ENCODE measurements around the gene ATG9A. TPM values are rescaled to one million over a fixed set of nuclear protein-coding genes. Genes with fewer than 3 reads are reported as not detected.
"Not testable (repeated sequence)": the region's sequence is repeated elsewhere in the genome, so short reads cannot be mapped to it uniquely, and the experiment has no call there.

Gene ATG9A
- polyA plus RNA-seq, 4 donors = 8.1 to 44.1 (median 23.5) TPM

- WGBS, 3 donors = 61 to 66% (median 64%) methylated on average over 17 of the region's 17 CpGs
- FAIRE-seq = no peak
- Histone ChIP-seq H3K27me3 (ENCODE audit: control insufficient read depth in 3 of 3, insufficient read depth in 3 of 3, low read length in 3 of 3) (no peaks in the 10 kb centered on the region), H3K9me3 (ENCODE audit: control insufficient read depth in 2 of 2, insufficient read depth in 1 of 2, low read depth in 1 of 2, low read length in 1 of 2) (no peaks in the 10 kb centered on the region), H3K4me1 (ENCODE audit: control insufficient read depth in 3 of 3, insufficient read depth in 2 of 3, low read depth in 1 of 3, low read length in 2 of 3) (peaks cover 0 to 18% (median 0%) of the 10 kb centered on the region in 3 donors), H3K4me3 (ENCODE audit: low read depth in 1 of 3, low read length in 3 of 3) (peak overlapping the region in 1 of 3 donors; percentile 75), H3K27ac (ENCODE audit: low read depth in 1 of 3, low read length in 2 of 3) (peak overlapping the region in 2 of 3 donors; percentile 71 to 100), H3K36me3 (ENCODE audit: control insufficient read depth in 3 of 3, insufficient read depth in 2 of 3, low read depth in 1 of 3, low read length in 3 of 3) (peaks cover 5 to 52% (median 9%) of the 10 kb centered on the region in 3 donors)
- no peak for DNase-seq
These were observed 21.3 kb downstream of the ATG9A start for GRCh38 chr2:219207884-219208740.

- 15 to 17% (median 15%) methylated on average over 17 to 22 of the region's 22 CpGs for WGBS, 3 donors
- H3K27ac ChIP-seq (ENCODE audit: low read depth in 1 of 3, low read length in 2 of 3) = peak overlapping the region in 2 of 3 donors; percentile 94 to 100
- FAIRE-seq = no peak
These were observed 22.1 kb downstream of the ATG9A start for GRCh38 chr2:219207134-219207883.

GRCh38 chr2:219206328-219207133 is 22.9 kb downstream of the ATG9A start, which contains the start of gene ZFAND2B:
Gene ZFAND2B, plus strand, starts transcription at chr2:219206782. Its CDS starts 206 bp downstream, at chr2:219206988.
- Histone ChIP-seq H3K9me3 (ENCODE audit: control insufficient read depth in 2 of 2, insufficient read depth in 1 of 2, low read depth in 1 of 2, low read length in 1 of 2) (no peaks in the 10 kb centered on the region), H3K27ac (ENCODE audit: low read depth in 1 of 3, low read length in 2 of 3) (peak within 1 kb of the TSS; percentile 88 to 100 (median 99)), H3K4me3 (ENCODE audit: low read depth in 1 of 3, low read length in 3 of 3) (peak within 1 kb of the TSS; percentile 63 to 93 (median 67)), H3K36me3 (ENCODE audit: control insufficient read depth in 3 of 3, insufficient read depth in 2 of 3, low read depth in 1 of 3, low read length in 3 of 3) (peaks cover 5 to 40% (median 9%) of the 10 kb centered on the region in 3 donors), H3K4me1 (ENCODE audit: control insufficient read depth in 3 of 3, insufficient read depth in 2 of 3, low read depth in 1 of 3, low read length in 2 of 3) (peaks cover 0 to 18% (median 0%) of the 10 kb centered on the region in 3 donors), H3K27me3 (ENCODE audit: control insufficient read depth in 3 of 3, insufficient read depth in 3 of 3, low read length in 3 of 3) (no peaks in the 10 kb centered on the region)
- no peak for FAIRE-seq
- peak; percentile 96 to 98 for DNase-seq
- WGBS, 3 donors = 0 to 1% (median 1%) methylated on average over 42 to 76 of the region's 76 CpGs

More at GRCh38 chr2:219207134-219207883, 22.1 kb downstream of the ATG9A start:
- Histone ChIP-seq H3K4me1 (ENCODE audit: control insufficient read depth in 3 of 3, insufficient read depth in 2 of 3, low read depth in 1 of 3, low read length in 2 of 3) (peaks cover 0 to 18% (median 0%) of the 10 kb centered on the region in 3 donors), H3K4me3 (ENCODE audit: low read depth in 1 of 3, low read length in 3 of 3) (peak overlapping the region; percentile 63 to 75 (median 67)), H3K9me3 (ENCODE audit: control insufficient read depth in 2 of 2, insufficient read depth in 1 of 2, low read depth in 1 of 2, low read length in 1 of 2) (no peaks in the 10 kb centered on the region), H3K27me3 (ENCODE audit: control insufficient read depth in 3 of 3, insufficient read depth in 3 of 3, low read length in 3 of 3) (no peaks in the 10 kb centered on the region), H3K36me3 (ENCODE audit: control insufficient read depth in 3 of 3, insufficient read depth in 2 of 3, low read depth in 1 of 3, low read length in 3 of 3) (peaks cover 5 to 44% (median 9%) of the 10 kb centered on the region in 3 donors)
- DNase-seq = no peak

- FAIRE-seq = no peak
- no peaks in the 10 kb centered on the region for H3K9me3 ChIP-seq (ENCODE audit: control insufficient read depth in 2 of 2, insufficient read depth in 1 of 2, low read depth in 1 of 2, low read length in 1 of 2)
- no peak for DNase-seq
- WGBS, 3 donors = 9 to 14% (median 14%) methylated on average over 7 of the region's 7 CpGs
- H3K27me3 ChIP-seq (ENCODE audit: control insufficient read depth in 3 of 3, insufficient read depth in 3 of 3, low read length in 3 of 3) = no peaks in the 10 kb centered on the region
- H3K4me1 ChIP-seq (ENCODE audit: control insufficient read depth in 3 of 3, insufficient read depth in 2 of 3, low read depth in 1 of 3, low read length in 2 of 3) = peaks cover 0 to 18% (median 0%) of the 10 kb centered on the region in 3 donors
- peaks cover 5 to 36% (median 9%) of the 10 kb centered on the region in 3 donors for H3K36me3 ChIP-seq (ENCODE audit: control insufficient read depth in 3 of 3, insufficient read depth in 2 of 3, low read depth in 1 of 3, low read length in 3 of 3)
- peak overlapping the region; percentile 88 to 100 (median 99) for H3K27ac ChIP-seq (ENCODE audit: low read depth in 1 of 3, low read length in 2 of 3)
- peak overlapping the region in 2 of 3 donors; percentile 63 to 93 for H3K4me3 ChIP-seq (ENCODE audit: low read depth in 1 of 3, low read length in 3 of 3)
These were observed 23.5 kb downstream of the ATG9A start for GRCh38 chr2:219205981-219206327.

- H3K4me3 ChIP-seq (ENCODE audit: low read depth in 1 of 3, low read length in 3 of 3) = no peak overlapping the region
- H3K27me3 ChIP-seq (ENCODE audit: control insufficient read depth in 3 of 3, insufficient read depth in 3 of 3, low read length in 3 of 3) = no peaks in the 10 kb centered on the region
- H3K36me3 ChIP-seq (ENCODE audit: control insufficient read depth in 3 of 3, insufficient read depth in 2 of 3, low read depth in 1 of 3, low read length in 3 of 3) = peaks cover 4 to 28% (median 9%) of the 10 kb centered on the region in 3 donors
- FAIRE-seq (no peak), DNase-seq (no peak)
- 87 to 92% (median 88%) methylated on average over 5 of the region's 5 CpGs for WGBS, 3 donors
- peaks cover 0 to 18% (median 0%) of the 10 kb centered on the region in 3 donors for H3K4me1 ChIP-seq (ENCODE audit: control insufficient read depth in 3 of 3, insufficient read depth in 2 of 3, low read depth in 1 of 3, low read length in 2 of 3)
- no peaks in the 10 kb centered on the region for H3K9me3 ChIP-seq (ENCODE audit: control insufficient read depth in 2 of 2, insufficient read depth in 1 of 2, low read depth in 1 of 2, low read length in 1 of 2)
- H3K27ac ChIP-seq (ENCODE audit: low read depth in 1 of 3, low read length in 2 of 3) = no peak overlapping the region
These were observed 24.3 kb downstream of the ATG9A start for GRCh38 chr2:219205165-219205538.

GRCh38 chr2:219204425-219205164 is 24.8 kb downstream of the ATG9A start:
- Histone ChIP-seq H3K9me3 (ENCODE audit: control insufficient read depth in 2 of 2, insufficient read depth in 1 of 2, low read depth in 1 of 2, low read length in 1 of 2) (no peaks in the 10 kb centered on the region), H3K4me1 (ENCODE audit: control insufficient read depth in 3 of 3, insufficient read depth in 2 of 3, low read depth in 1 of 3, low read length in 2 of 3) (peaks cover 0 to 18% (median 0%) of the 10 kb centered on the region in 3 donors), H3K27me3 (ENCODE audit: control insufficient read depth in 3 of 3, insufficient read depth in 3 of 3, low read length in 3 of 3) (no peaks in the 10 kb centered on the region), H3K27ac (ENCODE audit: low read depth in 1 of 3, low read length in 2 of 3) (no peak overlapping the region), H3K4me3 (ENCODE audit: low read depth in 1 of 3, low read length in 3 of 3) (no peak overlapping the region), H3K36me3 (ENCODE audit: control insufficient read depth in 3 of 3, insufficient read depth in 2 of 3, low read depth in 1 of 3, low read length in 3 of 3) (peaks cover 4 to 22% (median 7%) of the 10 kb centered on the region in 3 donors)
- no peak for DNase-seq
- WGBS, 3 donors = 89 to 94% (median 93%) methylated on average over 7 of the region's 7 CpGs
- no peak for FAIRE-seq

- WGBS, 3 donors = 89 to 93% (median 90%) methylated on average over 14 to 21 of the region's 21 CpGs
- H3K4me1 ChIP-seq (ENCODE audit: control insufficient read depth in 3 of 3, insufficient read depth in 2 of 3, low read depth in 1 of 3, low read length in 2 of 3); H3K36me3 ChIP-seq (ENCODE audit: control insufficient read depth in 3 of 3, insufficient read depth in 2 of 3, low read depth in 1 of 3, low read length in 3 of 3); H3K4me3 ChIP-seq (ENCODE audit: low read depth in 1 of 3, low read length in 3 of 3); H3K9me3 ChIP-seq (ENCODE audit: control insufficient read depth in 2 of 2, insufficient read depth in 1 of 2, low read depth in 1 of 2, low read length in 1 of 2); H3K27ac ChIP-seq (ENCODE audit: low read depth in 1 of 3, low read length in 2 of 3); FAIRE-seq; DNase-seq; H3K27me3 ChIP-seq (ENCODE audit: control insufficient read depth in 3 of 3, insufficient read depth in 3 of 3, low read length in 3 of 3): not testable (repeated sequence)
These were observed 28.1 kb downstream of the ATG9A start for GRCh38 chr2:219201331-219201730.

Measured in small intestine (tissue), 7 donors.